ENCODE results near the gene CLEC4G.

The CLEC4G gene

GRCh38 chr19:7710616-7711015 is 21.3 kb downstream of the CLEC4G start:
- Histone ChIP-seq H3K9ac (ENCODE audit: low read depth, low read length, poor library complexity, severe bottlenecking) (no peak overlapping the region), H3K27me3 (ENCODE audit: insufficient read depth, low read length, poor library complexity, severe bottlenecking) (no peaks in the 10 kb centered on the region), H3K9me2 (replicated peaks; ENCODE audit: low read depth, low read length) (no peaks in the 10 kb centered on the region), H3F3A (ENCODE audit: low read depth) (no peaks in the 10 kb centered on the region), H2AFZ (ENCODE audit: low read length) (no peak overlapping the region), H3K4me1 (ENCODE audit: insufficient read depth, low read length, poor library complexity, severe bottlenecking) (no peaks in the 10 kb centered on the region), H3K4me2 (ENCODE audit: low read depth, low read length, poor library complexity, severe bottlenecking) (no peak overlapping the region), H3K36me3 (ENCODE audit: insufficient read depth, low read length) (no peaks in the 10 kb centered on the region), H4K20me1 (ENCODE audit: insufficient read depth, low read length, poor library complexity, severe bottlenecking) (no peaks in the 10 kb centered on the region), H3K9me3 (ENCODE audit: insufficient read depth, low read depth, low read length) (no peaks in the 10 kb centered on the region), H3K4me3 (ENCODE audit: low read length, poor library complexity, severe bottlenecking) (no peak overlapping the region), H3K79me2 (ENCODE audit: insufficient read depth, low read length) (no peaks in the 10 kb centered on the region)
- no peak for TF ChIP-seq CTCF (conservative IDR thresholded peaks at IDR 0.05; ENCODE audit: low read length)
- TF ChIP-seq EZH2phosphoT487 (IDR thresholded peaks at IDR 0.05; ENCODE audit: borderline replicate concordance) = no peak

GRCh38 chr19:7709932-7710460 is 21.9 kb downstream of the CLEC4G start:
- no peaks in the 10 kb centered on the region for H4K20me1 ChIP-seq (ENCODE audit: insufficient read depth, low read length, poor library complexity, severe bottlenecking)
- H3K79me2 ChIP-seq (ENCODE audit: insufficient read depth, low read length) = no peaks in the 10 kb centered on the region
- H3K4me3 ChIP-seq (ENCODE audit: low read length, poor library complexity, severe bottlenecking) = no peak overlapping the region
- H3K4me1 ChIP-seq (ENCODE audit: insufficient read depth, low read length, poor library complexity, severe bottlenecking) = no peaks in the 10 kb centered on the region
- H3K36me3 ChIP-seq (ENCODE audit: insufficient read depth, low read length) = no peaks in the 10 kb centered on the region
- no peaks in the 10 kb centered on the region for H3K9me2 ChIP-seq (replicated peaks; ENCODE audit: low read depth, low read length)
- no peaks in the 10 kb centered on the region for H3K9me3 ChIP-seq (ENCODE audit: insufficient read depth, low read depth, low read length)
- H3K9ac ChIP-seq (ENCODE audit: low read depth, low read length, poor library complexity, severe bottlenecking) = no peak overlapping the region
- TF ChIP-seq CTCF (conservative IDR thresholded peaks at IDR 0.05; ENCODE audit: low read length) (no peak), EZH2phosphoT487 (IDR thresholded peaks at IDR 0.05; ENCODE audit: borderline replicate concordance) (no peak)
- H3F3A ChIP-seq (ENCODE audit: low read depth) = no peaks in the 10 kb centered on the region
- H3K27me3 ChIP-seq (ENCODE audit: insufficient read depth, low read length, poor library complexity, severe bottlenecking) = no peaks in the 10 kb centered on the region
- no peak overlapping the region for H3K4me2 ChIP-seq (ENCODE audit: low read depth, low read length, poor library complexity, severe bottlenecking)
- no peak overlapping the region for H2AFZ ChIP-seq (ENCODE audit: low read length)

- TF ChIP-seq EZH2phosphoT487 (IDR thresholded peaks at IDR 0.05; ENCODE audit: borderline replicate concordance) (no peak), CTCF (conservative IDR thresholded peaks at IDR 0.05; ENCODE audit: low read length) (no peak)
- no peak overlapping the region for H2AFZ ChIP-seq (ENCODE audit: low read length)
- H3K4me1 ChIP-seq (ENCODE audit: insufficient read depth, low read length, poor library complexity, severe bottlenecking) = no peaks in the 10 kb centered on the region
These were observed 24.9 kb downstream of the CLEC4G start for GRCh38 chr19:7706955-7707456.

More at GRCh38 chr19:7706955-7707456, 24.9 kb downstream of the CLEC4G start:
- Histone ChIP-seq H3F3A (ENCODE audit: low read depth) (no peaks in the 10 kb centered on the region), H3K4me2 (ENCODE audit: low read depth, low read length, poor library complexity, severe bottlenecking) (no peak overlapping the region), H4K20me1 (ENCODE audit: insufficient read depth, low read length, poor library complexity, severe bottlenecking) (no peaks in the 10 kb centered on the region), H3K27me3 (ENCODE audit: insufficient read depth, low read length, poor library complexity, severe bottlenecking) (no peaks in the 10 kb centered on the region), H3K4me3 (ENCODE audit: low read length, poor library complexity, severe bottlenecking) (no peak overlapping the region), H3K9me3 (ENCODE audit: insufficient read depth, low read depth, low read length) (no peaks in the 10 kb centered on the region), H3K36me3 (ENCODE audit: insufficient read depth, low read length) (no peaks in the 10 kb centered on the region), H3K9me2 (replicated peaks; ENCODE audit: low read depth, low read length) (no peaks in the 10 kb centered on the region), H3K79me2 (ENCODE audit: insufficient read depth, low read length) (no peaks in the 10 kb centered on the region), H3K9ac (ENCODE audit: low read depth, low read length, poor library complexity, severe bottlenecking) (no peak overlapping the region)
